ENCODE results near the gene DBH.
A peak's percentile ranks its signal among the peaks of the same experiment; 100 is the strongest.
"Not testable (repeated sequence)": the region's sequence is repeated elsewhere in the genome, so short reads cannot be mapped to it uniquely, and the experiment has no call there.

Gene DBH

GRCh38 chr9:133604856-133605255 lies 31.3 kb upstream of the DBH start:
- no peak for DNase-seq

DNA sequence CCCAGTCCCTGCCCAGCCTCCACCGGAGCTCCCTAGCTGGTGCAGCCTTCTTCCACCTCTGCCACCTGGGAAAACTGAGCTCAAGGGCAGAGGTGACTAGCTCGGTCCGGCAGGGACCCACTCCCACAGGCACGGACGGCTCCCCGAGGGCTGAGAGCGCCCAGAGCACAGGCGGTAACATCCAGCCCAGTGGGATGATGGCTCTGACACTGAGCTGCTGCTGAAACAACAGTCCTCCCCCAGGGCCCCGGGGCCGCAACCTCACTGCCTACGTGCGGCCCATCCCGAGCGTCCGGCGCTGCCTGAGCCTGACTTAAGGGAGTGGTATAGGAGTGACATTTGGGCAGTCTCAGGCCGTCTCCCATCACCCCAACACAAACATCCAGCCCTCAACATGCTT lies 30.7 kb upstream of the DBH start:
- no peak for DNase-seq

- DNase-seq = no peak
Observed at GRCh38 chr9:133605856-133606707, 30.1 kb upstream of the DBH start.

DNA sequence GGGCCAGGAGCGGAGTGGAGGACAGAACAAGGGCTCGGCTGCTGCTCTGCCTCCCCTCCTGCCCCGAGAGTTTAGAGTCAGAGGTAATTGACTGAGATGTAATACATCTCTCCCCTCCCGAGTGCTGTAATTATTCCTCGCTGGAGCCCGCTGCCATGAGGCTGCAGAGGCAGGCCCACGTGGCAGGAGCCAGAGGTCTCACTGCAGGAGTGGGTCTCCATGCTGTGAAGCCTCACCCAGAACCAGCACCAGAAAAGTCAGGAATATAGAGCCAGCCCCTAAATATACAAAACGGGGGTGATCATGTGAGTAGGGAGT lies 29.5 kb upstream of the DBH start:
- no peak for DNase-seq

DNA sequence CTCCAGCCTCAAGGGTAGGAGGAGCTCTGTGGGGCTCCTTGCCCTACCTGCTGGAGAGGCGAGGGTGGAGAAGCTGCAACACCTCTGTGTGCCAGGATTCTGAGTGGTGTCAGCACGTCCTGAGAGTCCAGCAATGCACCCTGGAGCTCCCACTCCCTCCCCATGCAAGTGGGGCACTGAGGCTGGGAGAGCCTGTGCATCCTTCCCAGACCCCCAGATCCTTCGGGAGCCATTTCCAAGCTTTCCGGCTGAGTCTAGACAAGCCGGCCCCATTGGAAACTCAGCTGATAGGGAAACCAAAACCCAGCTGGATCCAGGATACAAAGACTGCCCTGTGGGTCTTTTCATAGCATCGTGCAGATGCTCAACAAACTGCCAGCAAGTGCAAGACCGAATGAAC lies 28.8 kb upstream of the DBH start:
- DNase-seq = no peak

GRCh38 chr9:133607976-133608375 lies 28.2 kb upstream of the DBH start:
- DNase-seq = no peak

- no peak for DNase-seq
Observed at GRCh38 chr9:133608382-133608781, 27.8 kb upstream of the DBH start.

DNA sequence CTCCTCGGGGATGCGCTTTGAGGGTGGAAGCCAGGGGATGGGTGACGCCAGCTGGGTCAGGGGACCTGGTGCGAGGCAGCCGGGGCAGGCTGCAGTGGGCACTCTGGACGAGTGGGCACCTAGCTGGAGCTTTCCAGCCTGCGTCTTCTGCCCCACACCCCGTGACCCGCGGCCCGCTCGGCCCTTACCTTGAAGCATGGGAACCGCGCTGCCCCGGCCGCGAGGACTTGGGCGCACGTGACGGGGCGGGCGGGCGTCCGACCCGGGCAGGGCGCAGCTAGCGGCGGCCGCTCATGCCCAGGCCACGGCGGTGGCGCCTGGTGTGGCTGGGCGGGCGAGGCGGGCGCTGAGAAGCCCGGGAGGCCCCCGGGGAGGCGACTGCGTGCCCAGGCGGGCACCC lies 27.3 kb upstream of the DBH start:
- DNase-seq = no peak

- peak; percentile 57 for DNase-seq
Observed at GRCh38 chr9:133609311-133610098, 26.7 kb upstream of the DBH start, which contains the start of gene FAM163B. Gene FAM163B, minus strand, starts transcription at chr9:133609389. Its CDS starts 29,166 bp downstream, at chr9:133580223.

DNA sequence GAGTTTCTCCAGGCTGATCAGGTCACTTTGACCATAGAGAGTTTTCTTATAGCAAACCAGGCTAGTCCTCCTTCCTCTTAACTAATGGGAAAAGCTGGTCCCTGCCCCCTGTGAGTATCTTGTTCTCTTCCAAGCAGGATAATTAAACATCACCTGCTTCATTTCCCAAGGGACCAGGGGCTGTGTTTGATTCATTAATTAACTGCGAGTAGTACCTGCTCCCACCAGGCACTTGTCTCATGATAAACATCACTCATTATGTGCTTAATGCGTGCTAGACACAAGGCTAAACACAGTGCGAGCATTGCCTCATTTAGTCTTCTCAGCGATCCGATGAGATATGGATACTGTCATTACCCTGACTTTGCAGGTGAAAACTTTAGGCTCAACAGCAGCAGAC lies 25.3 kb upstream of the DBH start:
- DNase-seq = peak; percentile 80

GRCh38 chr9:133612051-133612450 lies 24.1 kb upstream of the DBH start:
- DNase-seq = no peak

DNA sequence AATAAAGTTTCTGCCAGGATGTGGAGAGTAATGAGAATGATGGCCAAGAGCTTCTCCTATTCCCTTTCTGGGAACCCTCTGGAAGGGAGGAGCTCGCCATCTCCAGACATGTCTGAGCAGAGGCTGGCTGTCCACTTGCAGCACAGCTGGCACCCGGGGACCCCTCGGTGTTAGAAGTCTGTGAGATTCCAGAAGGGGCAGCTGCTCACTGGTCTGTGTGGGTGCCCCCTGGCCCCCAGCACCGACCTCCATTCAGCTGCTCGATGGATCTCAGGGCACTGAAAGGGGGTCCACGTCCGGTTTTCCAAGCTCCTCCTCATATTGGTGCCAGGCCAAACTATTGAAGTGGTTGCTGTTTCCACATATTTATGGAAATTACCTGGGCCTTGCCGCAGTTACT lies 23.3 kb upstream of the DBH start:
- DNase-seq = no peak

DNA sequence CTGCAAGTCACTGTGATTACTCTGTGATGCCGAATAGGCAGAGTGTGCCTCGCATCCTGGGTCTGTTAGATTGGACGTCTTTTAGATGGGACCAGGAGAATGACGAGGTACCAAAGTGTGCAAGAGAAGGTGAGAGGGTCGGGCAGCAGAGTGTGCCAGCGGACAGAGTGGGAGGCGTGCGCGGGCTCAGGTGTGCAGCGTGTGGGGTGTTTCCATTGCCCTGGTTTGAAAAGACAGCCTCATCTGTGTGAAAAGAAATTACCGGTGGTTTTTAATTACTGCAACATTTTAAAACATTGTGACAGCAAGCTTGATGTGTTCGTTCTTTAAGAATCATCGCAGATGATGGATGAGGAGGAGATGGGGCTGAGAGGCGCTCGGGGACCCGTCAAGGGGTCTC lies 22.7 kb upstream of the DBH start:
- no peak for DNase-seq

DNA sequence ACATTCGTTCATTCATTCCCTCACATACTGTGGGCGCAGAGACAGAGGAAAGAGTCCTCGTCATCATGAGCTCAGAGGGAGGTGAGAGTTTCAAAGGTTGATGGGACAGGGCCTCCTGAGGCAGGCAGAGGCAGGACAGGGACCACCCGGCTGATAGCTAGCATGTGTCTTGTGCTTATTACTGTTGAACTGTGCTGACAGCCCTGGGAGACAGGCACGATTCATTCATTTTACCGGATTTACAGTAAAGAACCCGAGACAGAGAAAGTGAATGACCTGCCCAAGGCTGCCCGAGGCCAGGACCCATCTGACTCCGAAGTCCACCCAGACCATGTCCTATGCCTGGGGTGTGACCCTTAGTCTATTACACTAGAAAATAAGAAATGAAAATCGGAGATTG lies 22.1 kb upstream of the DBH start:
- no peak for DNase-seq

DNA sequence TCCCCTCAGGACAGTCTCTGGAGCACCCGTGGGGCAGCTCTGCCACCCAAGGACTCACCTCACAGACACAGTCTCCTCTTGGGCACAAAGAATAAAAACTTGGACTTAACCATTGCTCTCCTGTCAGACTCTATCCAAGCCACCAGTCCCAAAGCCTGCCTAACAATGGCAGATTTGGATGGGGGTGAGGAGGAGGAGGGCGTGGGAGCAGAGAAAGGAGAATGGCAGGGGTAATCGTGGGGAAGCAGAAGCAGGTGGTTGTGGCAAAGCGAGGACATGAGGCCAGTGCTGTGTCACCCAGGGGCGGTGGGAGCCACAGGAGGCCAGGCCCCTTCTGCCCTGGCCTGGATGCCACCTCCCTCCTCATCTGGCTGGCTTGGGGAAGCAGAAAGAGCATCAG lies 21.5 kb upstream of the DBH start:
- DNase-seq = no peak

- peak; percentile 14 for DNase-seq
Observed at GRCh38 chr9:133615186-133615585, 21.0 kb upstream of the DBH start.

DNA sequence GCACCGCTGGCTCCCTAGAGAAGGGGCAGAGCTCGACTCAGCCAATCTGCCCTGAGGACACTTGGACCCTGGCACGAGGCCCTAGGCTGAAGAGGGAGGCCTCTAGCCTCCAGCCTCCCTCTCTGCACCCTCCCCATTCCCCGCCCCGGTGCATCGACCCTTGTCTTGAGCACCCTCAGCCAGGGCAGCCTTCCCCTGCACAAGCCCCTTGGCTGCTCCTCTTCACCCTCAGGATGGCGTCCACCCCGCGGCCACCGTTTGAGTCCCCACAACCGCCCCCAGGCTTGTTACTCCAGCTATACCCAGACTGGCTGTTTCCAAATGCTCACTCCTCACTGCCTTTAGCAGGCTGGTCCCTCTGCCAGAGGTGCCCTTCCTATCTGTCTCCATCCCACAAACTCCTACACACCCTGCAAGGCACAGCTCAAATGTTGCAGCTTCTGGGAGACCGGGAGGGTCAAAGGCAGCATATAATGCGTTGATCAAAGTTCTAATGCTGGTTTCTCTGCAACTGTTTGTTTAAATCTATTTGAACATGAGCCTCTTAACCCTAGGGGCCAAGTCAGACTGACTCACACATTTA lies 20.5 kb upstream of the DBH start:
- DNase-seq = no peak

- no peak for DNase-seq
Observed at GRCh38 chr9:133616643-133617405, 19.3 kb upstream of the DBH start.

GRCh38 chr9:133618726-133619125 lies 17.4 kb upstream of the DBH start:
- no peak for DNase-seq

- no peak for DNase-seq
Observed at GRCh38 chr9:133619791-133620190, 16.4 kb upstream of the DBH start.

DNA sequence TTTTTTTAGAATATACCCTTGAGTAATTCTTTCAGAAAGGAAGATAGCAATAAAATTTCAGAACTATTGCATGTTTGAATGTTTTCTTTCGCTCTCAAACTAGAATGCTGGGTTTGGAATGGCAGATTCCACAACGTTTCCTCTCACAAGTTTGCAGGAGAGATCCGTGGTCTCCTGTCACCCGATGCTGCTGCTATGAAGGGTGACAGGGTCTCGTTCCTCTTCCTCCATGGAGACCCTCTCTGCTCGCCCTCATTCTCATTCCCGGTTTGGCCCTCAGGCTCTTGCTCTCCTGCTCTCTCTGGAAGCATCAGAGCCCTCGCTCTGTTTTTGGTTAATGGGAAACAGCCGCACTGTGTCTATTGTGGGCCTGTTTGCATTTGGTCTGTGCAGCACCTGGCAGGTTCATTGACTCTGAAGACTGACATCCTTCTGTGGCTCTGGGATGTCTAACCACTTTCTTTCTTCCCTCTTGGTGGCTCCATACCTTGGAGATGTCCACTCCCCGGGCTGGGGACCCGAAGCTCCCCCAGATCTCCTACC lies 14.4 kb upstream of the DBH start:
- peak; percentile 68 for DNase-seq

DNA sequence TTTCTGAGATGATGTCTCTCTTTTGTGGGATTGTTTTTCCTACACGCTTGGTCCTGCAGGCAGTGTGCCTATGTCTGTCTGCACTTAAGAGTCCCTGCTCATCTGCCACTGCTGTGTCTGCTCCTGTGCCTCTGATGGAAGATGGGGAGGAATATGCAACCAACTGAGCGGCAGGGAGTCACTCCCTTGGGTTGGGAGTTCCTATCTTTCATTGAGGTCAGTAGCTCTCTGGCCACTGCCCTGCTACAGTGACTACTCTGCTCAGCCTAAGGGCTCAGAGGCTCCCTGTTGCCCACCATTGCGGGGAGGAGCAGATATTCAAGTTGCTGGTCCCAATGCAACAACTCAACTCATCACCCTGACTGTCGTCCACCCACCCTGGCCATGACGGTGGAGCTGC lies 13.6 kb upstream of the DBH start:
- DNase-seq = peak; percentile 70

GRCh38 chr9:133626008-133626407 lies 10.2 kb upstream of the DBH start:
- DNase-seq = not testable (repeated sequence)
